H1 (cell line): ENCODE measurements around the gene DOLK. TPM values are rescaled to one million over a fixed set of nuclear protein-coding genes. Genes with fewer than 3 reads are reported as not detected.

Experiments used
- CTCF ChIA-PET: fragments of 300-600 bp; sonication (Branson Sonifier 250); formaldehyde crosslinking; loops from one replicate; lab custom pipeline; 2021; ENCODE audit not compliant: partially characterized antibody; lab: Charles Lee
- POLR2A ChIA-PET: fragments of 300-600 bp; sonication (Branson Sonifier 250); formaldehyde crosslinking; loops from one replicate; lab custom pipeline; 2021; ENCODE audit warnings: inconsistent platforms; ENCODE audit not compliant: partially characterized antibody; lab: Charles Lee
- DNase-seq, 2 experiments: peaks; one replicate each; pipeline versions ENCODE4 v3.0.0 to v3.0.0-alpha.2; 2010 to 2022; ENCODE audit warnings: low spot score in 2 of 2, low read depth in 1 of 2, mixed read lengths in 1 of 2
- FAIRE-seq: peaks from 2 replicates; lab custom pipeline; 2011; peaks lifted over from hg19 to GRCh38; lab: Jason Lieb, UNC
- H2AFZ ChIP-seq: 2 replicates; pipeline ENCODE4 v1.8.1; 2012; ENCODE audit warnings: low read length, inconsistent platforms
- H2AK5ac ChIP-seq: 2 replicates; pipeline ENCODE4 v1.6.1; 2013; ENCODE audit warnings: low read depth, low read length
- H2BK120ac ChIP-seq: replicated peaks from 2 replicates; pipeline ENCODE3; 2013; ENCODE audit warnings: low read depth, low read length, inconsistent platforms
- H2BK12ac ChIP-seq: 2 replicates; pipeline ENCODE4 v1.6.1; 2013; ENCODE audit warnings: low read depth, low read length
- H2BK15ac ChIP-seq: 2 replicates; pipeline ENCODE4 v1.6.1; 2013; ENCODE audit warnings: low read length
- H2BK20ac ChIP-seq: 2 replicates; pipeline ENCODE4 v1.6.1; 2013; ENCODE audit warnings: low read length
- H2BK5ac ChIP-seq: 2 replicates; pipeline ENCODE4 v1.6.1; 2013; ENCODE audit warnings: low read depth, low read length
- H3K14ac ChIP-seq: 2 replicates; pipeline ENCODE4 v1.6.1; 2013; ENCODE audit warnings: inconsistent platforms; ENCODE audit not compliant: insufficient read length
- H3K18ac ChIP-seq: 2 replicates; pipeline ENCODE4 v1.6.1; 2013; ENCODE audit warnings: low read length; ENCODE audit errors: extremely low read depth
- H3K23ac ChIP-seq: 2 replicates; pipeline ENCODE4 v1.6.1; 2013; ENCODE audit warnings: inconsistent platforms; ENCODE audit not compliant: insufficient read length
- H3K23me2 ChIP-seq: 2 replicates; pipeline ENCODE4 v1.6.1; 2013; ENCODE audit warnings: low read depth, low read length
- H3K27ac ChIP-seq: 2 replicates; pipeline ENCODE4 v1.6.1; 2011; ENCODE audit warnings: low read depth, low read length, inconsistent platforms
- H3K27me3 ChIP-seq, 4 experiments: replicated peaks in 1 of 4; 1 replicate in 1 of 4; 2 replicates in 3 of 4; pipeline versions ENCODE4 v1.6.1 to v1.8.1; 2011 to 2013; ENCODE audit warnings: low read length in 3 of 4, mild to moderate bottlenecking in 3 of 4, inconsistent platforms in 2 of 4, mixed read lengths in 2 of 4, moderate library complexity in 1 of 4; ENCODE audit not compliant: control insufficient read depth in 3 of 4, insufficient read depth in 3 of 4; ENCODE audit errors: extremely low read depth in 1 of 4
- H3K36me3 ChIP-seq, 4 experiments: 2 replicates each; pipeline versions ENCODE4 v1.6.1 to v1.8.1; 2011 to 2013; ENCODE audit warnings: mild to moderate bottlenecking in 4 of 4, low read length in 3 of 4, moderate library complexity in 2 of 4, control low read depth in 1 of 4, inconsistent platforms in 1 of 4; ENCODE audit not compliant: insufficient read depth in 4 of 4, control insufficient read depth in 2 of 4
- H3K4ac ChIP-seq: replicated peaks from 2 replicates; pipeline ENCODE3; 2013; ENCODE audit warnings: low read length, low read depth, mixed read lengths, inconsistent platforms; ENCODE audit not compliant: insufficient read length
- H3K4me1 ChIP-seq, 4 experiments: replicated peaks in 1 of 4; 1 replicate in 1 of 4; 2 replicates in 3 of 4; pipeline versions ENCODE4 v1.6.1 to v1.8.1; 2011 to 2013; ENCODE audit warnings: low read length in 3 of 4, inconsistent platforms in 2 of 4, mixed read lengths in 1 of 4; ENCODE audit not compliant: insufficient read depth in 4 of 4, control insufficient read depth in 3 of 4
- H3K4me2 ChIP-seq, 2 experiments: 2 replicates each; pipeline versions ENCODE4 v1.6.1 to v1.8.1; 2011 to 2013; ENCODE audit warnings: low read depth in 2 of 2, low read length in 2 of 2, control low read depth in 1 of 2, inconsistent platforms in 1 of 2, mild to moderate bottlenecking in 1 of 2; ENCODE audit not compliant: insufficient read depth in 1 of 2
- H3K4me3 ChIP-seq, 4 experiments: fragments of 200-600, 300-600 bp in 1 of 4; sonication (generic), shearing (Covaris generic), sonication (Bioruptor Twin) in 1 of 4; 2 replicates each; pipeline versions ENCODE4 v1.5.1 to v1.8.1; 2011 to 2016; ENCODE audit warnings: low read length in 4 of 4, low read depth in 3 of 4, control low read depth in 2 of 4, inconsistent platforms in 2 of 4, mild to moderate bottlenecking in 2 of 4, mixed read lengths in 1 of 4, moderate library complexity in 1 of 4; ENCODE audit not compliant: insufficient read depth in 2 of 4; ENCODE audit errors: extremely low read depth in 1 of 4
- H3K56ac ChIP-seq: replicated peaks from 2 replicates; pipeline ENCODE3; 2013; ENCODE audit warnings: low read depth, mild to moderate bottlenecking, mixed read lengths, low read length, inconsistent platforms; ENCODE audit not compliant: insufficient read length
- H3K79me1 ChIP-seq: 2 replicates; pipeline ENCODE4 v1.6.1; 2013; ENCODE audit warnings: low read depth, low read length, control low read depth
- H3K79me2 ChIP-seq, 2 experiments: 2 replicates each; pipeline versions ENCODE4 v1.6.1 to v1.8.1; 2012 to 2013; ENCODE audit warnings: low read length in 2 of 2, mild to moderate bottlenecking in 2 of 2, inconsistent platforms in 1 of 2; ENCODE audit not compliant: insufficient read depth in 2 of 2, control insufficient read depth in 1 of 2
- H3K9ac ChIP-seq, 4 experiments: replicated peaks in 1 of 4; 1 replicate in 1 of 4; 2 replicates in 3 of 4; pipeline versions ENCODE4 v1.6.1 to v1.8.1; 2011 to 2013; ENCODE audit warnings: low read depth in 3 of 4, low read length in 3 of 4, control low read depth in 2 of 4, mild to moderate bottlenecking in 2 of 4, moderate library complexity in 2 of 4, inconsistent platforms in 1 of 4; ENCODE audit errors: extremely low read depth in 1 of 4
- H3K9me3 ChIP-seq, 2 experiments: 2 replicates each; pipeline versions ENCODE4 v1.6.1 to v1.8.1; 2012 to 2013; ENCODE audit warnings: mild to moderate bottlenecking in 2 of 2, moderate library complexity in 2 of 2, control low read depth in 1 of 2, inconsistent platforms in 1 of 2, low read depth in 1 of 2, low read length in 1 of 2, mixed read lengths in 1 of 2; ENCODE audit not compliant: insufficient read depth in 2 of 2
- H4K20me1 ChIP-seq, 2 experiments: replicated peaks in 1 of 2; 2 replicates each; pipeline versions ENCODE3 to v1.8.1; 2011 to 2013; ENCODE audit warnings: inconsistent platforms in 2 of 2, low read length in 2 of 2, mild to moderate bottlenecking in 1 of 2; ENCODE audit not compliant: insufficient read depth in 2 of 2, control insufficient read depth in 1 of 2
- H4K5ac ChIP-seq: 2 replicates; pipeline ENCODE4 v1.6.1; 2013; ENCODE audit warnings: low read length, low read depth, mixed read lengths, inconsistent platforms; ENCODE audit not compliant: insufficient read length
- H4K8ac ChIP-seq: 2 replicates; pipeline ENCODE4 v1.8.0; 2013; ENCODE audit warnings: mild to moderate bottlenecking, moderate library complexity, low read length, inconsistent platforms; ENCODE audit not compliant: insufficient read depth; ENCODE audit errors: extremely low read depth
- H4K91ac ChIP-seq: replicated peaks from 2 replicates; pipeline ENCODE3; 2013; ENCODE audit warnings: low read length, mixed read lengths, inconsistent platforms; ENCODE audit not compliant: insufficient read length
- CREB1 ChIP-seq: IDR thresholded peaks from 2 replicates; pipeline ENCODE4 v1.6.1; 2012; ENCODE audit warnings: inconsistent platforms
- CTBP2 ChIP-seq: IDR thresholded peaks from 2 replicates; pipeline ENCODE4 v1.7.0; 2011; ENCODE audit warnings: borderline replicate concordance, mild to moderate bottlenecking, moderate library complexity, mixed read lengths, low read length; ENCODE audit not compliant: insufficient read depth, insufficient read length
- EP300 ChIP-seq, 2 experiments: IDR thresholded peaks; 1 replicate in 1 of 2; 2 replicates in 1 of 2; pipeline ENCODE4 v1.6.1; 2011 to 2012; ENCODE audit warnings: low read depth in 2 of 2, low read length in 2 of 2, mild to moderate bottlenecking in 2 of 2, borderline replicate concordance in 1 of 2, inconsistent platforms in 1 of 2, moderate library complexity in 1 of 2
- POLR2AphosphoS5 ChIP-seq: IDR thresholded peaks from 2 replicates; pipeline ENCODE4 v1.6.1; 2011; ENCODE audit warnings: low read depth, low read length
- RAD21 ChIP-seq, 2 experiments: IDR thresholded peaks in 1 of 2; conservative IDR thresholded peaks in 1 of 2; 2 replicates each; pipeline ENCODE4 v1.6.1; 2011; ENCODE audit warnings: low read depth in 2 of 2, low read length in 2 of 2, improper control_type of control experiment in 1 of 2, inconsistent platforms in 1 of 2, mild to moderate bottlenecking in 1 of 2, moderate library complexity in 1 of 2
- SIN3A ChIP-seq, 2 experiments: IDR thresholded peaks in 1 of 2; conservative IDR thresholded peaks in 1 of 2; 2 replicates each; pipeline ENCODE4 v1.6.1; 2011 to 2012; ENCODE audit warnings: low read length in 2 of 2, improper control_type of control experiment in 1 of 2, low read depth in 1 of 2, mild to moderate bottlenecking in 1 of 2
- SUZ12 ChIP-seq: fragments of 200-600 bp; sonication (generic); IDR thresholded peaks from 2 replicates; pipeline ENCODE4 v1.6.1; 2012; ENCODE audit warnings: mild to moderate bottlenecking, inconsistent platforms, low read length, moderate library complexity, mixed read lengths
- TAF7 ChIP-seq: optimal IDR thresholded peaks from 2 replicates; pipeline ENCODE3; 2011; ENCODE audit warnings: low read depth, mild to moderate bottlenecking, inconsistent platforms, low read length, moderate library complexity, borderline replicate concordance
- TBP ChIP-seq: IDR thresholded peaks from 2 replicates; pipeline ENCODE4 v1.6.1; 2011; ENCODE audit warnings: low read depth, low read length, improper control_type of control experiment
- TCF12 ChIP-seq: IDR thresholded peaks from 2 replicates; pipeline ENCODE4 v1.6.1; 2011; ENCODE audit warnings: low read depth, mild to moderate bottlenecking, low read length
- WGBS, 2 experiments: shearing (Covaris generic) in 1 of 2; methylation state at CpG; one replicate each; pipeline versions ENCODE4 v1.1.6 to v1.1.7; 2013 to 2015; ENCODE audit warnings: low lambda C conversion rate in 2 of 2, mixed read lengths in 2 of 2, inconsistent platforms in 1 of 2, low coverage in 1 of 2, missing lambda C conversion rate in 1 of 2; ENCODE audit not compliant: insufficient replicate concordance in 2 of 2, insufficient coverage in 1 of 2, insufficient read length in 1 of 2; ENCODE audit errors: extremely low coverage in 1 of 2, missing lambda C conversion rate in 1 of 2; 5-methylcytosine and 5-hydroxymethylcytosine counted together
- polyA plus RNA-seq, 7 experiments: library from polyadenylated mRNA; depleted of rRNA in 3 of 7; stranded (reverse) in 5 of 7; unstranded in 2 of 7; fragments of >200 nt in 5 of 7; fragments of 200-250 nt in 2 of 7; gene quantifications; 1 replicate in 5 of 7; 2 replicates in 1 of 7; 4 replicates in 1 of 7; pipeline versions ENCODE4 v1.2.1 to v1.2.3, GENCODE V29; 2011 to 2013; ENCODE audit warnings: missing spikeins in 2 of 7, mixed read lengths in 2 of 7
- total RNA-seq: library from RNA; stranded (reverse); fragmentation: NEBNext Ultra II Directional; extraction: Animal tissue kit (Norgen Biotek cat#: 25700); gene quantifications from 2 replicates; pipeline ENCODE4 v1.2.1, GENCODE V29; 2021
- TF ChIP-seq, protein P1 (sequence below): IDR thresholded peaks from 2 replicates; pipeline ENCODE4 v1.6.1; 2012; ENCODE audit warnings: low read length, inconsistent platforms

DOLK gene
- total and polyA plus RNA-seq, 2 of the 8 experiments (the other 6 are each of a cell fraction or from before 2014, with no cell fraction given): 17.2 to 44.3 TPM

DNA sequence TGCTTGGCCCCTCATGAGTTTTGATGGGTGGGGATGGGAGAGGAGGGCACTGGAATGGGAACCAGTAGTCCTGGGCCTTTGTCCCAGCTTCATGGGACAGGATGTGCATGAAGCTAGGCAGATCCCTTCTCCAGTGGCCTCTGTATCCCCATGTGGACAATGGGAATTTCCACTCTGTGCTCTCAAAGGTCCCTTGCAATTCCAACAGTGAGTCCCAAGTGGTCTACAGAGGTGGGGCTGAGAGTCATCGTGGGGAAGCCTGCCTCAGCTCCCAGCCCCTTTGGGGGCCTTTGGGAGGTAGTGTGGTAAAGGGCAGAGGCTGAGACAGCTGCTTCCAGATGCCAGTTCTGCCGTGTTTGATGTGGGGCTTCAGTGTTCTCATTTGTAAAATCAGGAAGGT is 28.5 kb downstream of the DOLK start:
- H3K9ac ChIP-seq: no peak overlapping the region
- peaks cover 0 to 24% (median 20%) of the 10 kb centered on the region in 4 experiments for H3K36me3 ChIP-seq
- no peak overlapping the region for H4K8ac ChIP-seq
- H2BK15ac ChIP-seq: no peak overlapping the region
- no peak overlapping the region for H4K91ac ChIP-seq
- FAIRE-seq (no peak), DNase-seq (no peak)
- 89% methylated on average over 2 of the region's 2 CpGs; no CpG with 5 or more reads in 1 of the 2 experiments for WGBS, 2 experiments
- no peak overlapping the region for H2BK20ac ChIP-seq
- peaks cover 0 to 12% of the 10 kb centered on the region in 2 experiments; a peak in 2 of 4 replicates for H3K79me2 ChIP-seq
- no peaks in the 10 kb centered on the region for H3K9me3 ChIP-seq
- H3K4ac ChIP-seq: no peak overlapping the region
- no peak overlapping the region for H3K23ac ChIP-seq
- H3K4me1 ChIP-seq: peaks cover 0 to 10% (median 4%) of the 10 kb centered on the region in 4 experiments; a peak in 5 of 7 replicates
- H3K4me2 ChIP-seq: no peak overlapping the region
- no peak overlapping the region for H3K27ac ChIP-seq
- H3K79me1 ChIP-seq: peaks cover 3% of the 10 kb centered on the region; the same call in 1 of the 2 replicates
- no peak overlapping the region for H4K5ac ChIP-seq
- H3K56ac ChIP-seq: no peak overlapping the region
- H4K20me1 ChIP-seq: peaks cover 3 to 9% of the 10 kb centered on the region in 2 experiments
- no peaks in the 10 kb centered on the region for H3K27me3 ChIP-seq
- no peak overlapping the region for H2BK120ac ChIP-seq
- H2BK5ac ChIP-seq: no peak overlapping the region
- H3K14ac ChIP-seq: no peak overlapping the region
- CTCF ChIA-PET: interaction anchor here (0.6 to 2.6 kb wide), 4 partner anchors 10 to 180 kb away, joined by 3 to 10 read pairs (median 4); no protein-coding TSS in a partner anchor
- no peak overlapping the region for H3K4me3 ChIP-seq
- H3K18ac ChIP-seq: no peak overlapping the region
- H2AK5ac ChIP-seq: no peak overlapping the region
- POLR2A ChIA-PET: interaction anchor here (0.9 to 1.8 kb wide), 7 partner anchors 9 to 221 kb away, joined by 3 to 4 read pairs (median 3); no protein-coding TSS in a partner anchor
- H2BK12ac ChIP-seq: no peak overlapping the region
- H2AFZ ChIP-seq: no peak overlapping the region
- H3K23me2 ChIP-seq: peaks cover 2% of the 10 kb centered on the region; the same call in 1 of the 2 replicates
- TF ChIP-seq EP300 (IDR thresholded peaks at IDR 0.05; ENCODE audit: borderline replicate concordance in 1 of 2, low read depth in 2 of 2, low read length in 2 of 2): no peak
- no peak; the same call in 1 of the 2 replicates for TF ChIP-seq POLR2AphosphoS5
- no peak for TF ChIP-seq TCF12
- TF ChIP-seq SUZ12: no peak
- no peak for TF ChIP-seq CREB1
- no peak for TF ChIP-seq TBP
- no peak for TF ChIP-seq SIN3A (conservative IDR thresholded peaks at IDR 0.05 in 1 of 2, IDR thresholded peaks at IDR 0.05 in 1 of 2; ENCODE audit: low read depth in 1 of 2, low read length in 2 of 2)
- no peak for TF ChIP-seq CTBP2
- TF ChIP-seq, protein P1, sequence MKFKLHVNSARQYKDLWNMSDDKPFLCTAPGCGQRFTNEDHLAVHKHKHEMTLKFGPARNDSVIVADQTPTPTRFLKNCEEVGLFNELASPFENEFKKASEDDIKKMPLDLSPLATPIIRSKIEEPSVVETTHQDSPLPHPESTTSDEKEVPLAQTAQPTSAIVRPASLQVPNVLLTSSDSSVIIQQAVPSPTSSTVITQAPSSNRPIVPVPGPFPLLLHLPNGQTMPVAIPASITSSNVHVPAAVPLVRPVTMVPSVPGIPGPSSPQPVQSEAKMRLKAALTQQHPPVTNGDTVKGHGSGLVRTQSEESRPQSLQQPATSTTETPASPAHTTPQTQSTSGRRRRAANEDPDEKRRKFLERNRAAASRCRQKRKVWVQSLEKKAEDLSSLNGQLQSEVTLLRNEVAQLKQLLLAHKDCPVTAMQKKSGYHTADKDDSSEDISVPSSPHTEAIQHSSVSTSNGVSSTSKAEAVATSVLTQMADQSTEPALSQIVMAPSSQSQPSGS: no peak
- no peak for TF ChIP-seq TAF7
- no peak for TF ChIP-seq RAD21 (IDR thresholded peaks at IDR 0.05 in 1 of 2, conservative IDR thresholded peaks at IDR 0.05 in 1 of 2; ENCODE audit: low read depth in 2 of 2, low read length in 2 of 2)
